Measurements from ENCODE around the gene EPN1.
"Not testable (repeated sequence)": the region's sequence is repeated elsewhere in the genome, so short reads cannot be mapped to it uniquely, and the experiment has no call there.

EPN1 gene

GRCh38 chr19:55693336-55693974 is 18.4 kb downstream of the EPN1 start:
- DNase-seq (ENCODE audit: low spot score), result no peak

- no peak for DNase-seq (ENCODE audit: low spot score)
These were observed 19.2 kb downstream of the EPN1 start for GRCh38 chr19:55694241-55694655.

- no peak for DNase-seq (ENCODE audit: low spot score)
These were observed 19.8 kb downstream of the EPN1 start for GRCh38 chr19:55694656-55695491.

GRCh38 chr19:55695511-55696290 is 20.7 kb downstream of the EPN1 start:
- DNase-seq (ENCODE audit: low spot score), result no peak

GRCh38 chr19:55696301-55697068 is 21.5 kb downstream of the EPN1 start:
- DNase-seq (ENCODE audit: low spot score), result no peak

GRCh38 chr19:55697069-55697440 is 22.0 kb downstream of the EPN1 start:
- no peak for DNase-seq (ENCODE audit: low spot score)

GRCh38 chr19:55697698-55698097 is 22.7 kb downstream of the EPN1 start:
- DNase-seq (ENCODE audit: low spot score), result no peak

- no peak for DNase-seq (ENCODE audit: low spot score)
These were observed 23.2 kb downstream of the EPN1 start for GRCh38 chr19:55698256-55698655.

- no peak for DNase-seq (ENCODE audit: low spot score)
These were observed 24.2 kb downstream of the EPN1 start for GRCh38 chr19:55699221-55699620.

GRCh38 chr19:55700813-55701212 is 25.8 kb downstream of the EPN1 start:
- DNase-seq (ENCODE audit: low spot score), result no peak

GRCh38 chr19:55702131-55702627 is 27.2 kb downstream of the EPN1 start:
- DNase-seq (ENCODE audit: low spot score), result no peak

GRCh38 chr19:55703790-55704215 is 28.8 kb downstream of the EPN1 start:
- no peak for DNase-seq (ENCODE audit: low spot score)

- DNase-seq (ENCODE audit: low spot score), result no peak
These were observed 29.6 kb downstream of the EPN1 start for GRCh38 chr19:55704494-55705245.

- no peak for DNase-seq (ENCODE audit: low spot score)
These were observed 30.9 kb downstream of the EPN1 start for GRCh38 chr19:55705972-55706371.

- DNase-seq (ENCODE audit: low spot score), result no peak
These were observed 36.7 kb downstream of the EPN1 start for GRCh38 chr19:55711719-55712118.

GRCh38 chr19:55712804-55713631 is 38.0 kb downstream of the EPN1 start:
- DNase-seq (ENCODE audit: low spot score), result no peak

- DNase-seq (ENCODE audit: low spot score), result no peak
These were observed 41.5 kb downstream of the EPN1 start for GRCh38 chr19:55716531-55716930.

GRCh38 chr19:55717251-55717650 is 42.2 kb downstream of the EPN1 start:
- DNase-seq (ENCODE audit: low spot score), result no peak

GRCh38 chr19:55717879-55718711 is 43.1 kb downstream of the EPN1 start:
- not testable (repeated sequence) for DNase-seq (ENCODE audit: low spot score)
